ENCODE results near the gene MRPS18B. TPM values are rescaled to one million over a fixed set of nuclear protein-coding genes. Genes with fewer than 3 reads are reported as not detected.

MRPS18B gene
- total and polyA plus RNA-seq, 2 of the 13 experiments (the other 11 are each of a cell fraction or from before 2014, with no cell fraction given): 125 to 131 TPM

GRCh38 chr6:30617565-30618269, at the start of gene MRPS18B (continued):
- TF ChIP-seq PTBP1 (IDR thresholded peaks at IDR 0.05; ENCODE audit: low read depth, low read length, poor library complexity, severe bottlenecking) (no peak), GLI4 (CRISPR knock-in tag; IDR thresholded peaks at IDR 0.05; ENCODE audit: borderline replicate concordance) (no peak), HES4 (CRISPR knock-in tag; IDR thresholded peaks at IDR 0.05; ENCODE audit: borderline replicate concordance) (peak; percentile 74; the same call in 1 of the 2 replicates), PCBP2 (optimal IDR thresholded peaks at IDR 0.05; ENCODE audit: low read depth, low read length, poor library complexity, severe bottlenecking) (no peak), GABPB1 (CRISPR knock-in tag; IDR thresholded peaks at IDR 0.05) (peak; percentile 83), HOXA3 (CRISPR knock-in tag; IDR thresholded peaks at IDR 0.05) (peak; percentile 85), MED1 (CRISPR knock-in tag; IDR thresholded peaks at IDR 0.05) (peak; percentile 71; the same call in 1 of the 2 replicates), DMAP1 (CRISPR knock-in tag; IDR thresholded peaks at IDR 0.05) (peak; percentile 98), KAT7 (CRISPR knock-in tag; IDR thresholded peaks at IDR 0.05; ENCODE audit: borderline replicate concordance) (no peak), ARID2 (CRISPR knock-in tag; IDR thresholded peaks at IDR 0.05; ENCODE audit: borderline replicate concordance) (no peak; the same call in 1 of the 2 replicates), GFI1 (CRISPR knock-in tag; IDR thresholded peaks at IDR 0.05; ENCODE audit: borderline replicate concordance) (no peak), ZNF264 (CRISPR knock-in tag; IDR thresholded peaks at IDR 0.05) (peak; percentile 82; the same call in 1 of the 2 replicates), ZNF550 (CRISPR knock-in tag; IDR thresholded peaks at IDR 0.05; ENCODE audit: borderline replicate concordance) (no peak), ATF1 (CRISPR knock-in tag; IDR thresholded peaks at IDR 0.05) (peak; percentile 78; the same call in 1 of the 2 replicates), MTERF4 (CRISPR knock-in tag; IDR thresholded peaks at IDR 0.05) (peak; percentile 90), GTF2F1 (IDR thresholded peaks at IDR 0.05; ENCODE audit: low read length) (peak; percentile 93; the same call in 1 of the 2 replicates), TAF1 (CRISPR knock-in tag; IDR thresholded peaks at IDR 0.05) (peak; percentile 90), ZNF557 (CRISPR knock-in tag; IDR thresholded peaks at IDR 0.05) (no peak), TBL1XR1 (IDR thresholded peaks at IDR 0.05; ENCODE audit: borderline replicate concordance, low read length, partially characterized antibody) (peak; percentile 74), GATAD1 (CRISPR knock-in tag; IDR thresholded peaks at IDR 0.05) (peak; percentile 88), ZNF792 (CRISPR knock-in tag; IDR thresholded peaks at IDR 0.05) (peak; percentile 87), SIN3B (IDR thresholded peaks at IDR 0.05; ENCODE audit: low read length) (peak; percentile 67; the same call in 1 of the 2 replicates), SPEN (CRISPR knock-in tag; IDR thresholded peaks at IDR 0.05; ENCODE audit: low read depth) (peak; percentile 90)
- TF ChIP-seq, protein P1, sequence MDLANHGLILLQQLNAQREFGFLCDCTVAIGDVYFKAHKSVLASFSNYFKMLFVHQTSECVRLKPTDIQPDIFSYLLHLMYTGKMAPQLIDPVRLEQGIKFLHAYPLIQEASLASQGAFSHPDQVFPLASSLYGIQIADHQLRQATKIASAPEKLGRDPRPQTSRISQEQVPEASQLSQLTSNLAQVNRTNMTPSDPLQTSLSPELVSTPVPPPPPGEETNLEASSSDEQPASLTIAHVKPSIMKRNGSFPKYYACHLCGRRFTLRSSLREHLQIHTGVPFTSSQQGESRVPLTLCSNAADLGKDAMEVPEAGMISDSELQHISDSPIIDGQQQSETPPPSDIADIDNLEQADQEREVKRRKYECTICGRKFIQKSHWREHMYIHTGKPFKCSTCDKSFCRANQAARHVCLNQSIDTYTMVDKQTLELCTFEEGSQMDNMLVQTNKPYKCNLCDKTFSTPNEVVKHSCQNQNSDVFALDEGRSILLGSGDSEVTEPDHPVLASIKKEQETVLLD (CRISPR knock-in tag; IDR thresholded peaks at IDR 0.05; ENCODE audit: low read depth): no peak
- TF ChIP-seq, protein P2, sequence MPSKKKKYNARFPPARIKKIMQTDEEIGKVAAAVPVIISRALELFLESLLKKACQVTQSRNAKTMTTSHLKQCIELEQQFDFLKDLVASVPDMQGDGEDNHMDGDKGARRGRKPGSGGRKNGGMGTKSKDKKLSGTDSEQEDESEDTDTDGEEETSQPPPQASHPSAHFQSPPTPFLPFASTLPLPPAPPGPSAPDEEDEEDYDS (CRISPR knock-in tag; IDR thresholded peaks at IDR 0.05): peak; percentile 92
- TF ChIP-seq, protein P3, sequence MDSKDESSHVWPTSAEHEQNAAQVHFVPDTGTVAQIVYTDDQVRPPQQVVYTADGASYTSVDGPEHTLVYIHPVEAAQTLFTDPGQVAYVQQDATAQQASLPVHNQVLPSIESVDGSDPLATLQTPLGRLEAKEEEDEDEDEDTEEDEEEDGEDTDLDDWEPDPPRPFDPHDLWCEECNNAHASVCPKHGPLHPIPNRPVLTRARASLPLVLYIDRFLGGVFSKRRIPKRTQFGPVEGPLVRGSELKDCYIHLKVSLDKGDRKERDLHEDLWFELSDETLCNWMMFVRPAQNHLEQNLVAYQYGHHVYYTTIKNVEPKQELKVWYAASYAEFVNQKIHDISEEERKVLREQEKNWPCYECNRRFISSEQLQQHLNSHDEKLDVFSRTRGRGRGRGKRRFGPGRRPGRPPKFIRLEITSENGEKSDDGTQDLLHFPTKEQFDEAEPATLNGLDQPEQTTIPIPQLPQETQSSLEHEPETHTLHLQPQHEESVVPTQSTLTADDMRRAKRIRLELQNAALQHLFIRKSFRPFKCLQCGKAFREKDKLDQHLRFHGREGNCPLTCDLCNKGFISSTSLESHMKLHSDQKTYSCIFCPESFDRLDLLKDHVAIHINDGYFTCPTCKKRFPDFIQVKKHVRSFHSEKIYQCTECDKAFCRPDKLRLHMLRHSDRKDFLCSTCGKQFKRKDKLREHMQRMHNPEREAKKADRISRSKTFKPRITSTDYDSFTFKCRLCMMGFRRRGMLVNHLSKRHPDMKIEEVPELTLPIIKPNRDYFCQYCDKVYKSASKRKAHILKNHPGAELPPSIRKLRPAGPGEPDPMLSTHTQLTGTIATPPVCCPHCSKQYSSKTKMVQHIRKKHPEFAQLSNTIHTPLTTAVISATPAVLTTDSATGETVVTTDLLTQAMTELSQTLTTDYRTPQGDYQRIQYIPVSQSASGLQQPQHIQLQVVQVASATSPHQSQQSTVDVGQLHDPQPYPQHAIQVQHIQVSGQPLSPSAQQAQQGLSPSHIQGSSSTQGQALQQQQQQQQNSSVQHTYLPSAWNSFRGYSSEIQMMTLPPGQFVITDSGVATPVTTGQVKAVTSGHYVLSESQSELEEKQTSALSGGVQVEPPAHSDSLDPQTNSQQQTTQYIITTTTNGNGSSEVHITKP (CRISPR knock-in tag; IDR thresholded peaks at IDR 0.05; ENCODE audit: low read depth): no peak; the same call in 1 of the 2 replicates

All from HepG2 (cell line).